Loucy (cell line): ENCODE data around the gene ATP8B2.

Experiments used
- H2AFZ ChIP-seq: fragments of 200-600 bp; sonication (generic); 2 replicates; pipeline ENCODE4 v1.6.0; 2016; ENCODE audit warnings: antibody characterized with exemption, mild to moderate bottlenecking, low read length, moderate library complexity
- H3F3A ChIP-seq: fragments of 200-600 bp; 2 replicates; pipeline ENCODE4 v1.6.0; 2016; ENCODE audit warnings: antibody characterized with exemption, low read depth, mild to moderate bottlenecking
- H3K27me3 ChIP-seq: fragments of 200-600 bp; sonication (generic); 2 replicates; pipeline ENCODE4 v1.6.1; 2014; ENCODE audit warnings: low read length, mild to moderate bottlenecking; ENCODE audit not compliant: insufficient read depth, poor library complexity, severe bottlenecking
- H3K36me3 ChIP-seq: fragments of 200-600 bp; sonication (generic); 2 replicates; pipeline ENCODE4 v1.6.1; 2016; ENCODE audit warnings: low read length; ENCODE audit not compliant: insufficient read depth
- H3K4me1 ChIP-seq: fragments of 200-600 bp; sonication (generic); 2 replicates; pipeline ENCODE4 v1.5.1; 2014; ENCODE audit warnings: low read length, mild to moderate bottlenecking; ENCODE audit not compliant: insufficient read depth, poor library complexity, severe bottlenecking
- H3K4me2 ChIP-seq: fragments of 200-600 bp; sonication (generic); 2 replicates; pipeline ENCODE4 v1.6.0; 2014; ENCODE audit warnings: antibody characterized with exemption, low read length, low read depth, mild to moderate bottlenecking; ENCODE audit not compliant: poor library complexity, severe bottlenecking
- H3K4me3 ChIP-seq: fragments of 200-600 bp; sonication (generic); 2 replicates; pipeline ENCODE4 v1.5.1; 2014; ENCODE audit warnings: low read length, mild to moderate bottlenecking, mixed read lengths; ENCODE audit not compliant: poor library complexity, severe bottlenecking
- H3K79me2 ChIP-seq: fragments of 200-600 bp; sonication (generic); 2 replicates; pipeline ENCODE4 v1.6.1; 2014; ENCODE audit warnings: low read length; ENCODE audit not compliant: insufficient read depth
- H3K9ac ChIP-seq: fragments of 200-600 bp; sonication (generic); 2 replicates; pipeline ENCODE4 v1.6.0; 2014; ENCODE audit warnings: mild to moderate bottlenecking, low read depth, low read length, moderate library complexity; ENCODE audit not compliant: poor library complexity, severe bottlenecking
- H3K9me2 ChIP-seq: fragments of 200-600 bp; sonication (generic); replicated peaks from 2 replicates; pipeline ENCODE4 v1.6.1; 2016; ENCODE audit warnings: low read depth, low read length, mixed read lengths
- H3K9me3 ChIP-seq: fragments of 200-600 bp; sonication (generic); 2 replicates; pipeline ENCODE4 v1.6.1; 2014; ENCODE audit warnings: mild to moderate bottlenecking, antibody characterized with exemption, low read length, low read depth; ENCODE audit not compliant: insufficient read depth
- H4K20me1 ChIP-seq: fragments of 200-600 bp; sonication (generic); 2 replicates; pipeline ENCODE4 v1.6.0; 2014; ENCODE audit warnings: antibody characterized with exemption, low read length, mild to moderate bottlenecking; ENCODE audit not compliant: insufficient read depth, poor library complexity, severe bottlenecking
- CTCF ChIP-seq: fragments of 200-600 bp; sonication (generic); conservative IDR thresholded peaks from 2 replicates; pipeline ENCODE4 v1.5.1; 2014; ENCODE audit warnings: mild to moderate bottlenecking, antibody characterized with exemption, low read length
- EZH2phosphoT487 ChIP-seq: fragments of 200-600 bp; IDR thresholded peaks from 2 replicates; pipeline ENCODE4 v1.6.1; 2018; ENCODE audit warnings: antibody characterized with exemption, mild to moderate bottlenecking, moderate library complexity, borderline replicate concordance

ATP8B2 gene

GRCh38 chr1:154324241-154324640, 1.1 kb upstream of the ATP8B2 start:
- Histone ChIP-seq H3K4me3 (peak overlapping the region; percentile 92), H3K4me2 (peak overlapping the region; percentile 82), H2AFZ (peak overlapping the region; percentile 100), H3K9ac (no peak overlapping the region), H3K4me1 (peaks cover 31% of the 10 kb centered on the region), H3K9me3 (no peaks in the 10 kb centered on the region), H3K27me3 (no peaks in the 10 kb centered on the region), H3K79me2 (peaks cover 28% of the 10 kb centered on the region), H4K20me1 (peaks cover 13% of the 10 kb centered on the region), H3F3A (no peaks in the 10 kb centered on the region), H3K9me2 (no peaks in the 10 kb centered on the region), H3K36me3 (no peaks in the 10 kb centered on the region)
- TF ChIP-seq EZH2phosphoT487 = no peak
- no peak for TF ChIP-seq CTCF

GRCh38 chr1:154325583-154326545, 539 bp downstream of the ATP8B2 start:
- H3K36me3 ChIP-seq = no peaks in the 10 kb centered on the region
- H3K4me2 ChIP-seq = peak overlapping the region; percentile 95
- H2AFZ ChIP-seq = peak overlapping the region; percentile 67
- H3K4me3 ChIP-seq = peak overlapping the region; percentile 92
- peaks cover 34% of the 10 kb centered on the region for H3K79me2 ChIP-seq
- TF ChIP-seq CTCF = peak; percentile 70
- TF ChIP-seq EZH2phosphoT487 = no peak
- peaks cover 47% of the 10 kb centered on the region for H3K4me1 ChIP-seq
- no peaks in the 10 kb centered on the region for H3K9me2 ChIP-seq
- no peaks in the 10 kb centered on the region for H3K27me3 ChIP-seq
- peaks cover 19% of the 10 kb centered on the region for H4K20me1 ChIP-seq
- peak overlapping the region; percentile 87 for H3K9ac ChIP-seq
- H3K9me3 ChIP-seq = no peaks in the 10 kb centered on the region
- H3F3A ChIP-seq = no peaks in the 10 kb centered on the region

GRCh38 chr1:154326546-154327465, 1.5 kb downstream of the ATP8B2 start:
- H4K20me1 ChIP-seq = peaks cover 19% of the 10 kb centered on the region
- H3K9ac ChIP-seq = peak overlapping the region; percentile 87
- no peak overlapping the region for H2AFZ ChIP-seq
- H3F3A ChIP-seq = no peaks in the 10 kb centered on the region
- no peaks in the 10 kb centered on the region for H3K9me3 ChIP-seq
- H3K79me2 ChIP-seq = peaks cover 34% of the 10 kb centered on the region
- H3K36me3 ChIP-seq = peaks cover 6% of the 10 kb centered on the region; the same call in 1 of the 2 replicates
- H3K4me1 ChIP-seq = peaks cover 47% of the 10 kb centered on the region
- peak overlapping the region; percentile 95 for H3K4me2 ChIP-seq
- peak overlapping the region; percentile 92 for H3K4me3 ChIP-seq
- TF ChIP-seq EZH2phosphoT487 = no peak
- no peak for TF ChIP-seq CTCF
- H3K27me3 ChIP-seq = no peaks in the 10 kb centered on the region
- H3K9me2 ChIP-seq = no peaks in the 10 kb centered on the region
